ENCODE data around the gene ZNF609. TPM values are rescaled to one million over a fixed set of nuclear protein-coding genes. Genes with fewer than 3 reads are reported as not detected.

Gene ZNF609
- total and polyA plus RNA-seq, 2 of the 13 experiments (the other 11 are each of a cell fraction or from before 2014, with no cell fraction given) = 8.9 to 9.9 TPM

- TF ChIP-seq TERF1 (CRISPR knock-in tag; IDR thresholded peaks at IDR 0.05) (no peak), SPEN (CRISPR knock-in tag; IDR thresholded peaks at IDR 0.05; ENCODE audit: low read depth) (peak; percentile 73), SKI (IDR thresholded peaks at IDR 0.05; ENCODE audit: partially characterized antibody) (peak; percentile 73), KAT2B (IDR thresholded peaks at IDR 0.05; ENCODE audit: borderline replicate concordance, low read depth, low read length) (no peak), MAFK (conservative IDR thresholded peaks at IDR 0.05 in 1 of 2, IDR thresholded peaks at IDR 0.05 in 1 of 2; ENCODE audit: low read length in 2 of 2) (no peak), AHDC1 (CRISPR knock-in tag; IDR thresholded peaks at IDR 0.05; ENCODE audit: borderline replicate concordance) (no peak), JARID2 (CRISPR knock-in tag; IDR thresholded peaks at IDR 0.05; ENCODE audit: insufficient replicate concordance) (peak; percentile 20), MYNN (CRISPR knock-in tag; IDR thresholded peaks at IDR 0.05; ENCODE audit: low read depth) (no peak), ZNF441 (CRISPR knock-in tag; IDR thresholded peaks at IDR 0.05; ENCODE audit: borderline replicate concordance) (no peak), ZNF563 (CRISPR knock-in tag; IDR thresholded peaks at IDR 0.05) (peak; percentile 57; the same call in 1 of the 2 replicates), HOXA7 (CRISPR knock-in tag; IDR thresholded peaks at IDR 0.05) (no peak), ELF4 (CRISPR knock-in tag; IDR thresholded peaks at IDR 0.05; ENCODE audit: borderline replicate concordance) (no peak), AKNA (CRISPR knock-in tag; IDR thresholded peaks at IDR 0.05; ENCODE audit: borderline replicate concordance) (no peak), JUN (CRISPR knock-in tag; IDR thresholded peaks at IDR 0.05) (no peak), ZNF629 (CRISPR knock-in tag; conservative IDR thresholded peaks at IDR 0.05) (0 out of 2 replicates have a peak, but pooled peaks have one; percentile 23), ZNF3 (CRISPR knock-in tag; IDR thresholded peaks at IDR 0.05) (no peak; the same call in 1 of the 2 replicates), KAT8 (CRISPR knock-in tag; IDR thresholded peaks at IDR 0.05) (peak; percentile 74), DDIT3 (CRISPR knock-in tag; IDR thresholded peaks at IDR 0.05) (no peak), XBP1 (CRISPR knock-in tag; IDR thresholded peaks at IDR 0.05) (no peak)
Measured at GRCh38 chr15:64460206-64460723, at the start of gene ZNF609 (continued).
